Lower lobe of right lung (tissue), 2 donors: ENCODE measurements around the gene KCTD18. TPM values are rescaled to one million over a fixed set of nuclear protein-coding genes. Genes with fewer than 3 reads are reported as not detected.

Source experiments
- ATAC-seq, 2 donors: fragments of 200-7000 bp; cut with Tn5 transposase; one replicate each; pipeline ENCODE4 v1.9.1; 2020 to 2022; ENCODE audit warnings: mild to moderate bottlenecking in 2 of 2, moderate library complexity in 2 of 2
- DNase-seq: peaks from one replicate; pipeline ENCODE4 v3.0.0-alpha.2; 2020
- H3K27ac ChIP-seq: fragments of 200-600 bp; one replicate; pipeline ENCODE4 v1.8.0; 2022
- H3K27me3 ChIP-seq: fragments of 200-600 bp; one replicate; pipeline ENCODE4 v1.8.0; 2022; ENCODE audit warnings: low read depth
- H3K36me3 ChIP-seq: fragments of 200-600 bp; one replicate; pipeline ENCODE4 v1.8.0; 2022; ENCODE audit warnings: mild to moderate bottlenecking
- H3K4me1 ChIP-seq: fragments of 200-600 bp; one replicate; pipeline ENCODE4 v1.8.0; 2022
- H3K4me3 ChIP-seq: fragments of 200-600 bp; one replicate; pipeline ENCODE4 v1.8.0; 2022; ENCODE audit warnings: mild to moderate bottlenecking
- H3K9me3 ChIP-seq: fragments of 200-600 bp; one replicate; pipeline ENCODE4 v1.8.0; 2022
- CTCF ChIP-seq: fragments of 200-600 bp; IDR thresholded peaks from one replicate; pipeline ENCODE4 v1.8.0; 2022; ENCODE audit warnings: antibody characterized with exemption, mild to moderate bottlenecking
- intact Hi-C: fragments of 100-400 bp; cut with DNase I; formaldehyde crosslinking; loops from one replicate; pipeline ENCODE4 v1.11.0; 2022
- total RNA-seq: library from RNA; stranded (reverse); fragmentation: NEBNext Ultra II Directional; extraction: Animal tissue kit (Norgen Biotek cat#: 25700); gene quantifications from one replicate; pipeline ENCODE4 v1.2.1, GENCODE V29; 2021
- donor health status: DM: no; HTN: yes; CAD: no; lungs with severe emphysema.

KCTD18 gene
- total RNA-seq, 1 donor from 2014 or later: 14.3 TPM

DNA sequence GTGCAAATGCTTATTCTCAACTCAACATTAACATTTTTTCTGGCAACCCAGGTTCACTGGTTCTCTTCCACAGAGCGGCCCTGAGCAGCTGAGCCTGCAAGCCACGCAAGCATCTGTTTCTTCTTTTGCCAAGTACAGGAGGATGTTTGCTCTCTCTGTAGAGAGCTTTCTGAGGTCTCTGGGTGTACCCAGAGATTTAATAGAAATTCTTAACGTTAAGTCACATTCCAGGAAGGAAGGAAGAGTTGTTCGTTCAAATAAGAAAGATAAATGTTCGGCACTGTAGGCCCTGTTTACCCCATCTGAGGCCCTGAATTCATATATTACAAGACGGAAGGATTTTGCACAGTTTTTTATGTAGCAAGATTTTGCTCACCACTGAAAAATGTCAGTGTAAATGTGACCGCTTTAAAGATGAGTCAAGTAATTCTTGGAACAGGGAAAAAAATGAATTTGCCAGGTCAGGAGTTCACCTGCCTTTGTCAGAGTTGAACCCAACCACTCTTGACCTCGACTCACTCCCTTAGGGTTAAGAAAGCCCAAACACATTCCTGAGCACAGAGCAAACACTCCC is 30.1 kb downstream of the KCTD18 start:
- DNase-seq: no peak
- H3K36me3 ChIP-seq: peaks cover 44% of the 10 kb centered on the region
- ATAC-seq: peak; percentile 54 to 59
- no peak overlapping the region for H3K27ac ChIP-seq
- intact Hi-C loops: loop anchor here (5.0 kb wide), 1 partner anchor 497 kb away; no protein-coding TSS in a partner anchor
- H3K27me3 ChIP-seq: no peaks in the 10 kb centered on the region
- H3K4me3 ChIP-seq: no peak overlapping the region
- peaks cover 10% of the 10 kb centered on the region for H3K4me1 ChIP-seq
- no peaks in the 10 kb centered on the region for H3K9me3 ChIP-seq
- no peak for TF ChIP-seq CTCF

DNA sequence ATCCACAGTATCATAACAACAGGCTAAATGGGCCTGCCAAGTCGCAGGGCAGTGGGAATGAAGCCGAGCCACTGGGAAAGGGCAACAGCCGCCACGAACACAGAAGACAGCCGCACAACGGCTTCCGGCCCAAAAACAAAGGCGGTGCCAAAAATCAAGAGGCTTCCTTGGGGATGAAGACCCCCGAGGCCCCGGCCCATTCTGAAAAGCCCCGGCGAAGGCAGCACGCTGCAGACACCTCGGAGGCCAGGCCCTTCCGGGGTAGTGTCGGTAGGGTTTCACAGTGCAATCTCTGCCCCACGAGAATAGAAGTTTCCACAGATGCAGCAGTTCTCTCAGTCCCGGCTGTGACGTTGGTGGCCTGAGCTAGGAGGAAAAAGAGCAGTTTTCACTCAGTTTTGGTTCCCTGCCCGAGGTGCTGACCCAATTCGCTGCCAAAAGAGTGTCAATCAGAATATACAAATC is 32.2 kb downstream of the KCTD18 start:
- DNase-seq: no peak
- intact Hi-C loops: no loop called here
- no peak for TF ChIP-seq CTCF
- no peak overlapping the region for H3K4me3 ChIP-seq
- H3K27me3 ChIP-seq: no peaks in the 10 kb centered on the region
- no peaks in the 10 kb centered on the region for H3K9me3 ChIP-seq
- ATAC-seq: no peak
- H3K36me3 ChIP-seq: peaks cover 64% of the 10 kb centered on the region
- no peak overlapping the region for H3K27ac ChIP-seq
- peaks cover 10% of the 10 kb centered on the region for H3K4me1 ChIP-seq

- DNase-seq: no peak
- no peak for TF ChIP-seq CTCF
- Histone ChIP-seq H3K27me3 (no peaks in the 10 kb centered on the region), H3K27ac (no peak overlapping the region), H3K9me3 (no peaks in the 10 kb centered on the region), H3K4me1 (peaks cover 10% of the 10 kb centered on the region), H3K4me3 (no peak overlapping the region), H3K36me3 (peaks cover 73% of the 10 kb centered on the region)
- intact Hi-C loops: no loop called here
- no peak for ATAC-seq
Measured at GRCh38 chr2:200476836-200477235, 33.0 kb downstream of the KCTD18 start.

GRCh38 chr2:200475795-200476194 is 34.1 kb downstream of the KCTD18 start:
- DNase-seq (no peak), ATAC-seq (no peak)
- intact Hi-C loops: no loop called here
- Histone ChIP-seq H3K27ac (no peak overlapping the region), H3K4me1 (peaks cover 4% of the 10 kb centered on the region), H3K4me3 (no peak overlapping the region), H3K27me3 (no peaks in the 10 kb centered on the region), H3K36me3 (peaks cover 81% of the 10 kb centered on the region), H3K9me3 (no peaks in the 10 kb centered on the region)
- TF ChIP-seq CTCF: no peak

GRCh38 chr2:200472853-200473464 is 36.9 kb downstream of the KCTD18 start:
- no peaks in the 10 kb centered on the region for H3K27me3 ChIP-seq
- H3K36me3 ChIP-seq: peaks cover 92% of the 10 kb centered on the region
- H3K9me3 ChIP-seq: no peaks in the 10 kb centered on the region
- intact Hi-C loops: no loop called here
- no peak overlapping the region for H3K27ac ChIP-seq
- TF ChIP-seq CTCF: no peak
- DNase-seq (no peak), ATAC-seq (no peak)
- H3K4me3 ChIP-seq: no peak overlapping the region
- H3K4me1 ChIP-seq: no peaks in the 10 kb centered on the region
